ENCODE data around the gene JAG2.

The JAG2 gene

GRCh38 chr14:105166571-105167302 is 1.8 kb downstream of the JAG2 start:
- no peak for DNase-seq (ENCODE audit: extremely low read depth, low read depth)

GRCh38 chr14:105165761-105166485 is 2.7 kb downstream of the JAG2 start:
- no peak for TF ChIP-seq CTCF (IDR thresholded peaks at IDR 0.05; ENCODE audit: low read depth, low read length, missing control alignments)
- no peak overlapping the region for H3K4me3 ChIP-seq (replicated peaks; ENCODE audit: low read depth, low read length)
- no peak for DNase-seq (ENCODE audit: extremely low read depth, low read depth)

More at GRCh38 chr14:105166571-105167302, 1.8 kb downstream of the JAG2 start:
- no peak overlapping the region for H3K4me3 ChIP-seq (replicated peaks; ENCODE audit: low read depth, low read length)
- no peak for TF ChIP-seq CTCF (IDR thresholded peaks at IDR 0.05; ENCODE audit: low read depth, low read length, missing control alignments)

GRCh38 chr14:105165134-105165704 is 3.4 kb downstream of the JAG2 start:
- no peak for TF ChIP-seq CTCF (IDR thresholded peaks at IDR 0.05; ENCODE audit: low read depth, low read length, missing control alignments)
- no peak for DNase-seq (ENCODE audit: extremely low read depth, low read depth)
- no peak overlapping the region for H3K4me3 ChIP-seq (replicated peaks; ENCODE audit: low read depth, low read length)

- DNase-seq (ENCODE audit: extremely low read depth, low read depth) = no peak
- no peak overlapping the region for H3K4me3 ChIP-seq (replicated peaks; ENCODE audit: low read depth, low read length)
- TF ChIP-seq CTCF (IDR thresholded peaks at IDR 0.05; ENCODE audit: low read depth, low read length, missing control alignments) = no peak
These were observed 5.4 kb downstream of the JAG2 start for GRCh38 chr14:105163040-105163742.

- TF ChIP-seq CTCF (IDR thresholded peaks at IDR 0.05; ENCODE audit: low read depth, low read length, missing control alignments) = no peak
- DNase-seq (ENCODE audit: extremely low read depth, low read depth) = no peak
- no peak overlapping the region for H3K4me3 ChIP-seq (replicated peaks; ENCODE audit: low read depth, low read length)
These were observed 6.0 kb downstream of the JAG2 start for GRCh38 chr14:105162669-105162979.

GRCh38 chr14:105161964-105162668 is 6.5 kb downstream of the JAG2 start:
- no peak for TF ChIP-seq CTCF (IDR thresholded peaks at IDR 0.05; ENCODE audit: low read depth, low read length, missing control alignments)
- H3K4me3 ChIP-seq (replicated peaks; ENCODE audit: low read depth, low read length) = no peak overlapping the region
- no peak for DNase-seq (ENCODE audit: extremely low read depth, low read depth)

Measured in HFF-Myc (cell line).